ENCODE data around the gene ZBTB16.

The ZBTB16 gene

DNA sequence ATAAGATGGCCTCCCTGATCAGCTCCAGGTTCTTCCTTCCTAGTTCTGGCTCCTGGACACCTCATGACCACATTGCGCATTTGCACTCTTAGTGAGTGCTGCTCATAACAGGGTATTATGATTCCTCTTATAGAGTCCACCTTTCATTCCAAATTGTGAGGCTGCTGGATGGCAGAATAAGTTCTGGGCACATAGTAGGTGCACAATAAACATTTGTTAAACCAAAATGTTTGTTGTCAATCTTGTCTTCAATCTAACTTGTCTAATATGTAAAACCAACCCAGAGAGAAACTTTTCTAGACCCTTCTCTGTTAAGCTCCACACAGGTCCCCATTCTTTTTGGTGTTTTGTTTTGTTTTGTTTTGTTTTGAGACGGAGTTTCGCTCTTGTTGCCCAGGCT lies 22.6 kb upstream of the ZBTB16 start:
- H3K4me3 Mint-ChIP-seq = no peak overlapping the region
- no peak for DNase-seq
- H3K27me3 Mint-ChIP-seq (ENCODE audit: low read depth, poor library complexity) = peaks cover 11% of the 10 kb centered on the region
- TF ChIP-seq, protein P1, sequence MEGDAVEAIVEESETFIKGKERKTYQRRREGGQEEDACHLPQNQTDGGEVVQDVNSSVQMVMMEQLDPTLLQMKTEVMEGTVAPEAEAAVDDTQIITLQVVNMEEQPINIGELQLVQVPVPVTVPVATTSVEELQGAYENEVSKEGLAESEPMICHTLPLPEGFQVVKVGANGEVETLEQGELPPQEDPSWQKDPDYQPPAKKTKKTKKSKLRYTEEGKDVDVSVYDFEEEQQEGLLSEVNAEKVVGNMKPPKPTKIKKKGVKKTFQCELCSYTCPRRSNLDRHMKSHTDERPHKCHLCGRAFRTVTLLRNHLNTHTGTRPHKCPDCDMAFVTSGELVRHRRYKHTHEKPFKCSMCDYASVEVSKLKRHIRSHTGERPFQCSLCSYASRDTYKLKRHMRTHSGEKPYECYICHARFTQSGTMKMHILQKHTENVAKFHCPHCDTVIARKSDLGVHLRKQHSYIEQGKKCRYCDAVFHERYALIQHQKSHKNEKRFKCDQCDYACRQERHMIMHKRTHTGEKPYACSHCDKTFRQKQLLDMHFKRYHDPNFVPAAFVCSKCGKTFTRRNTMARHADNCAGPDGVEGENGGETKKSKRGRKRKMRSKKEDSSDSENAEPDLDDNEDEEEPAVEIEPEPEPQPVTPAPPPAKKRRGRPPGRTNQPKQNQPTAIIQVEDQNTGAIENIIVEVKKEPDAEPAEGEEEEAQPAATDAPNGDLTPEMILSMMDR (IDR thresholded peaks at IDR 0.05) = no peak
- no peak overlapping the region for H3K27ac Mint-ChIP-seq
- peaks cover under 1% of the 10 kb centered on the region for H3K9me3 Mint-ChIP-seq
- H3K36me3 Mint-ChIP-seq (ENCODE audit: low read depth) = no peaks in the 10 kb centered on the region
- H3K4me1 Mint-ChIP-seq = peaks cover 36% of the 10 kb centered on the region

DNA sequence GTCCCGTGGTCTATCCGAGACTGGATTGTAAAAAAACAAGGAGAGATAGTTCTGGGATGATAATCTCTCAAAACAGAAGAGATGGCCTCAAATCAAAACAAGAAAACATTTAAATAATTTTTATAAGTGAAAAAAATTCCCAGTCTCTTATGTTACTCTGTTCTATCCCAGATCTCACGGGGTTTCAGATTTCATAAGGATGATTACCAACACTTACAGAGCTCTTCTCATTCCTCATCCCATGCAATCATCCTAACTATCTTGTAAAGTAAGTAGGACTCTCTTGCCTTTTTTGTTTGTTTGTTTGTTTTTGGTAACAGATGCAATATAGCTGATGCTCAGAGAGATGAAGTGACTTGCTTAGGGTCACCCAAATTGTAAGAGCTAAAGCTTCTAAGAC lies 20.0 kb upstream of the ZBTB16 start:
- TF ChIP-seq, protein P1 (IDR thresholded peaks at IDR 0.05) = no peak
- peaks cover 10% of the 10 kb centered on the region for H3K27me3 Mint-ChIP-seq (ENCODE audit: low read depth, poor library complexity)

DNA sequence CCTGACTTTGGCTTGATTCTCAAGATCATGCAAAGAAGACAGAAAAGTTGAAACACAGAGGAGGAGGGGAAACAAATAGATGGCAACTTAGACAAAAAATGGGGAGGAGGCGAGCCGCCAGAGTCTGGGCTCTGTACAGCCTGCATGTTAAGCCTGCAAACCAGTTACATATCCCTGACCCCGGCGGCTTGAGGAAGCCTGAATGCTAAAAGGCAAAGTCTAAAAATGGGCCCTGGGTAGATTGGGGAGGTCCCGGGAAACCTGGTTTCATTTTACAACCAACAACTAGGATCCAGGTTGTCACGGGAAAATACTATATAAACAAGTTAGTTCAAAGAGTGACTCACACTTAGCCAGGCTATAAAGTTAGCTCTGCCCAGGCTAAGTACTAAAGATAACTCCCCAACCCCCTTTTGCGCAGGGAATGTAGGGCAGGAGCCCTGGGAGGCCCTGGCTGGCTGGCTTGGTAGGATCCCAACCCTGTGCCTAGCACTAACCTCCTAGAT lies 18.8 kb upstream of the ZBTB16 start:
- Mint-ChIP-seq H3K4me1 (peaks cover 49% of the 10 kb centered on the region), H3K27me3 (ENCODE audit: low read depth, poor library complexity) (peaks cover 3% of the 10 kb centered on the region), H3K4me3 (no peak overlapping the region), H3K27ac (no peak overlapping the region), H3K9me3 (peaks cover 10% of the 10 kb centered on the region), H3K36me3 (ENCODE audit: low read depth) (no peaks in the 10 kb centered on the region)
- no peak for DNase-seq
- TF ChIP-seq, protein P1 (IDR thresholded peaks at IDR 0.05) = no peak

More for the DNA sequence above, 20.0 kb upstream of the ZBTB16 start:
- peaks cover 10% of the 10 kb centered on the region for H3K9me3 Mint-ChIP-seq
- H3K4me1 Mint-ChIP-seq = peaks cover 49% of the 10 kb centered on the region
- no peak for DNase-seq
- H3K36me3 Mint-ChIP-seq (ENCODE audit: low read depth) = no peaks in the 10 kb centered on the region
- no peak overlapping the region for H3K4me3 Mint-ChIP-seq
- H3K27ac Mint-ChIP-seq = no peak overlapping the region

DNA sequence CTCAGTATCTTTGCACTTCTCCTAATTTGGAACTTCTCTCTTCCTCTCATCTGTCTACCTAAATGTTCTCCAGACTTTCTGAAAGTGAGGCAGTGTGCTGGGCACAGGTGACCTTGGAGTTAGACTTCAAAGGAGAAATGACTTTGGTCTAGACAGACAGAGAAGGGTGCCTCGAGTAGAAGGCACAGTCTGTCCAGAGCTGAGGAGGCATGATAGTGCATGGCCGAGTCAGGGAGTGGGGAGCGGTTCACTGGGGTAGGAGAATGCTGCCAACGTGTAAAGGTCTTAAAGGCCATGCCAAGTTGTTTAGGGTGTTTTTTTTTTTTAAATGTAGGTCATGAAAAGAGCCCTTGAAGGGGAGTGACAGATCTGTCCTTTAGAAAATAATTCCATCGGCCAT lies 17.3 kb upstream of the ZBTB16 start:
- Mint-ChIP-seq H3K27ac (peak overlapping the region; percentile 10), H3K4me3 (no peak overlapping the region), H3K36me3 (ENCODE audit: low read depth) (no peaks in the 10 kb centered on the region), H3K4me1 (peaks cover 46% of the 10 kb centered on the region), H3K27me3 (ENCODE audit: low read depth, poor library complexity) (no peaks in the 10 kb centered on the region), H3K9me3 (peaks cover 10% of the 10 kb centered on the region)
- no peak for DNase-seq
- TF ChIP-seq, protein P1 (IDR thresholded peaks at IDR 0.05) = no peak

DNA sequence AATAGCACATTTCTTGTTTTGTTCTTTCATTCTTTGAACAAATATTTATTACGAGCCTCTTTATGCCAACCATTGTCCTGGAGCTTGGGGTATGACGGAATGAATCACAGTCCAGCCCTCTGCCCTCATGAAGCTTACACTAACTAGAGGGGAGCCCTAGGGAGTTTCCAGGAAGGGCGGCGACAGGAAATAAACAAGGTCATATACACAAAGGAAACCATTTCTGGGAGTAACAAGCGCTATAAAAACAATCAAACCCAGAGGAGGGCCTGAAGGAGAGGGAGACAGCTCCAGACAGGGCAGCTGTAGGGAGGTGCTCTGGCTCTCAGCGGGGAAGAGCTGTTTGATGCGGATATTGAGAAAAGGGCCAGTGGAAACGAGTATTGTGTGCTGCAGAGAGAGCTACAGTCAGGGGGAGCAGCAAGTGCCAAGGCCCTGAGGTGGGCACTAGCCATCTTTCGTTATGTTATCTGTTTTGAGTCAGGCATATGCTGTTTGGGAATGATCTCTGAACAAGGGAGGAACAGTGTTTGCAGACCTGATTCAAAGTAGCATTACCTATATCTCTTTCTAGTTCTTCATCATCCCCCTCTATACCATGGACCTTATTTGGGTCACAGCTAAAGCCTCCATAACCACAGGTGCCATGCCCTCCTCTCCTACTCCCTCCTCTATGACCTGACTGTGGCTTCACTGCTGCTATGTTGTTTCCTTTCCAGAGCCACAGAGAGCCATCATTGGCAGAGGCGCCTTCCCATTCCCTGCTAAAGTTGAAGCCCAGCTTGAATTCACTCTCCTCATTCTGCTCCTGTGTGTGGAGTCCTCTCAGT lies 15.3 kb upstream of the ZBTB16 start:
- TF ChIP-seq, protein P1 (IDR thresholded peaks at IDR 0.05) = no peak
- H3K36me3 Mint-ChIP-seq (ENCODE audit: low read depth) = no peaks in the 10 kb centered on the region
- H3K4me3 Mint-ChIP-seq = no peak overlapping the region
- peaks cover 57% of the 10 kb centered on the region for H3K4me1 Mint-ChIP-seq
- H3K27ac Mint-ChIP-seq = peak overlapping the region; percentile 40
- H3K27me3 Mint-ChIP-seq (ENCODE audit: low read depth, poor library complexity) = peaks cover 4% of the 10 kb centered on the region
- peaks cover 10% of the 10 kb centered on the region for H3K9me3 Mint-ChIP-seq
- DNase-seq = no peak

DNA sequence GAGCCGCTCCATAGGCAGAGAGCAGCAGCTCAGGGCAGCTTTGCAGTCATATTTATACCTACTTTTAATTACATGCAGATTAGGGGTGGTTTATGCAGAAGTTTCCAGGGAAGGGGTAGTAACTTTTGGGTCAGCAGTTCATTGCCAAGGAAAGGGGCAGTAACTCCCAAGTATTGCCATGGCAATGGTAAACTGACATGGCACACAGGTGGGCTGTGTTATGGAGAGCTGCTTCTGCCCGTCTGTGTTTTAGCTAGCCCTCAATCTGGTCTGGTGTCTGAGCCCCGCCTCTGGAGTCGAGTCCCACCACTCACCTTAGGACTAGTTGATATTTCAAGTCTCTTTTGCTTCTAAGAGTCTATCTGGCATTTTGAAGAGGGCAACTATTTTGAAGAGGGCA lies 12.2 kb upstream of the ZBTB16 start:
- Mint-ChIP-seq H3K4me1 (peaks cover 58% of the 10 kb centered on the region), H3K27me3 (ENCODE audit: low read depth, poor library complexity) (peaks cover 4% of the 10 kb centered on the region), H3K27ac (no peak overlapping the region), H3K36me3 (ENCODE audit: low read depth) (no peaks in the 10 kb centered on the region), H3K4me3 (no peak overlapping the region), H3K9me3 (peaks cover 6% of the 10 kb centered on the region)
- no peak for DNase-seq
- TF ChIP-seq, protein P1 (IDR thresholded peaks at IDR 0.05) = no peak
